Vagina (tissue), 2 donors: ENCODE results near the gene GYG2. TPM values are rescaled to one million over a fixed set of nuclear protein-coding genes. Genes with fewer than 3 reads are reported as not detected.

ENCODE experiments used
- DNase-seq, 2 donors: peaks; one replicate each; pipeline ENCODE4 v3.0.0-alpha.2; 2017; ENCODE audit errors: extremely low spot score in 2 of 2
- H3K27ac ChIP-seq: fragments of 200-600 bp; sonication (generic); one replicate; pipeline ENCODE4 v1.5.1; 2019
- H3K27me3 ChIP-seq: fragments of 200-600 bp; sonication (generic); one replicate; pipeline ENCODE4 v1.5.1; 2019
- H3K36me3 ChIP-seq, 2 donors: fragments of 200-600 bp; sonication (generic); one replicate each; pipeline ENCODE4 v1.5.1; 2017 to 2019
- H3K4me1 ChIP-seq: fragments of 200-600 bp; sonication (generic); one replicate; pipeline ENCODE4 v1.5.1; 2019
- H3K4me3 ChIP-seq, 2 donors: fragments of 200-600 bp; sonication (generic); 1 replicate in 1 of 2; 2 replicates in 1 of 2; pipeline ENCODE4 v1.5.1; 2016 to 2019
- H3K9me3 ChIP-seq: fragments of 200-600 bp; sonication (generic); one replicate; pipeline ENCODE4 v1.5.1; 2019
- CTCF ChIP-seq, 3 experiments: fragments of 450-650 bp in 2 of 3; fragments of 200-600 bp in 1 of 3; sonication (generic) in 1 of 3; IDR thresholded peaks; one replicate each; pipeline ENCODE4 v1.5.1; 2017 to 2019; ENCODE audit warnings: antibody characterized with exemption in 3 of 3, mild to moderate bottlenecking in 2 of 3, moderate library complexity in 2 of 3
- POLR2A ChIP-seq, 2 donors: fragments of 450-650 bp; IDR thresholded peaks; one replicate each; pipeline ENCODE4 v1.6.1; 2017; ENCODE audit warnings: antibody characterized with exemption in 2 of 2, mild to moderate bottlenecking in 2 of 2, moderate library complexity in 2 of 2
- POLR2AphosphoS5 ChIP-seq, 2 donors: sonication (generic); formaldehyde crosslinking; IDR thresholded peaks; one replicate each; pipeline ENCODE4 v1.9.0; 2017; ENCODE audit warnings: antibody characterized with exemption in 2 of 2, mild to moderate bottlenecking in 2 of 2, low read depth in 1 of 2; ENCODE audit not compliant: insufficient read depth in 1 of 2
- intact Hi-C: fragments of 100-400 bp; cut with DNase I; formaldehyde crosslinking; loops from one replicate; pipeline ENCODE4 v1.15.1; 2023
- total RNA-seq: library from RNA; depleted of rRNA; stranded (reverse); fragments of >200 nt; gene quantifications from one replicate; pipeline ENCODE4 v1.2.3, GENCODE V29; 2016

Gene GYG2
- total RNA-seq, 1 donor from 2014 or later = 15.7 TPM

GRCh38 chrX:2831471-2832228 is 2.9 kb downstream of the GYG2 start:
- DNase-seq = no peak
- no peak overlapping the region for H3K27ac ChIP-seq
- H3K9me3 ChIP-seq = no peaks in the 10 kb centered on the region
- no peaks in the 10 kb centered on the region for H3K27me3 ChIP-seq
- no peak for TF ChIP-seq POLR2AphosphoS5 (IDR thresholded peaks at IDR 0.05; ENCODE audit: insufficient read depth in 1 of 2, low read depth in 1 of 2)
- no peak for TF ChIP-seq CTCF (IDR thresholded peaks at IDR 0.05)
- TF ChIP-seq POLR2A (IDR thresholded peaks at IDR 0.05) = no peak
- intact Hi-C loops = no loop called here
- no peak overlapping the region for H3K4me3 ChIP-seq
- no peaks in the 10 kb centered on the region for H3K36me3 ChIP-seq
- H3K4me1 ChIP-seq = peaks cover 7% of the 10 kb centered on the region

- H3K9me3 ChIP-seq = no peaks in the 10 kb centered on the region
Measured at GRCh38 chrX:2837961-2838360, 9.2 kb downstream of the GYG2 start.

GRCh38 chrX:2840961-2841360 is 12.2 kb downstream of the GYG2 start:
- Histone ChIP-seq H3K27ac (no peak overlapping the region), H3K9me3 (no peaks in the 10 kb centered on the region), H3K4me1 (no peaks in the 10 kb centered on the region), H3K36me3 (no peaks in the 10 kb centered on the region), H3K27me3 (no peaks in the 10 kb centered on the region), H3K4me3 (no peak overlapping the region)
- DNase-seq = no peak
- no peak for TF ChIP-seq CTCF (IDR thresholded peaks at IDR 0.05)
- TF ChIP-seq POLR2AphosphoS5 (IDR thresholded peaks at IDR 0.05; ENCODE audit: insufficient read depth in 1 of 2, low read depth in 1 of 2) = no peak
- no peak for TF ChIP-seq POLR2A (IDR thresholded peaks at IDR 0.05)
- intact Hi-C loops = no loop called here

More at GRCh38 chrX:2837961-2838360, 9.2 kb downstream of the GYG2 start:
- Histone ChIP-seq H3K36me3 (no peaks in the 10 kb centered on the region), H3K27me3 (no peaks in the 10 kb centered on the region), H3K4me1 (no peaks in the 10 kb centered on the region), H3K27ac (no peak overlapping the region), H3K4me3 (no peak overlapping the region)
- no peak for DNase-seq
- TF ChIP-seq POLR2A (IDR thresholded peaks at IDR 0.05) (no peak), CTCF (IDR thresholded peaks at IDR 0.05) (no peak), POLR2AphosphoS5 (IDR thresholded peaks at IDR 0.05; ENCODE audit: insufficient read depth in 1 of 2, low read depth in 1 of 2) (no peak)
- intact Hi-C loops = no loop called here

DNA sequence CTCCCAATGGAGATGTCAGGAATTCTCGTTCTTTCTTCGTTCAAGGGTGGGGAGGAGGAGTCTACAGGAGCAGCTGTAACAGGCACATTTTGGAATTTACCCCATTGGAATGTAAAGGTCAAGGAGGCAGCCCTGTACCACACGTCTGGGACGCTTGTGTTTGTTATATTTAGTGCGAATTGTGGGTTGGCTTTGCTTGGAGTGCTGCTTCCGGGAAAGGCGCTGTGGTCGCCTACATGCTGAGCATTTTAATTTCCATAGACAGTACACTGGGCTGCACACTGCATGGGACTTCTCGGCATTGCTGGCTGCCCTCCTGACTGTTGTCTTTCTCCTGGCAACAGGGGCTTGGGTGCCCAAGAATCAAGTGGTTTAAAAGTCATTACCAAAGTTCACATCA is 12.8 kb downstream of the GYG2 start:
- intact Hi-C loops = no loop called here
- DNase-seq = no peak

More for the DNA sequence above, 12.8 kb downstream of the GYG2 start:
- TF ChIP-seq CTCF (IDR thresholded peaks at IDR 0.05) = no peak
- no peak for TF ChIP-seq POLR2A (IDR thresholded peaks at IDR 0.05)
- TF ChIP-seq POLR2AphosphoS5 (IDR thresholded peaks at IDR 0.05; ENCODE audit: insufficient read depth in 1 of 2, low read depth in 1 of 2) = no peak
- Histone ChIP-seq H3K27me3 (no peaks in the 10 kb centered on the region), H3K9me3 (no peaks in the 10 kb centered on the region), H3K4me1 (no peaks in the 10 kb centered on the region), H3K36me3 (no peaks in the 10 kb centered on the region), H3K4me3 (no peak overlapping the region), H3K27ac (no peak overlapping the region)
